HS-27A (cell line): Measurements from ENCODE around the gene GOLGA6A.
"Not testable (repeated sequence)": the region's sequence is repeated elsewhere in the genome, so short reads cannot be mapped to it uniquely, and the experiment has no call there.

ENCODE experiments used
- DNase-seq: peaks from one replicate; pipeline ENCODE4 v3.0.0-alpha.2; 2012; ENCODE audit warnings: low read depth, missing footprints

The GOLGA6A gene

DNA sequence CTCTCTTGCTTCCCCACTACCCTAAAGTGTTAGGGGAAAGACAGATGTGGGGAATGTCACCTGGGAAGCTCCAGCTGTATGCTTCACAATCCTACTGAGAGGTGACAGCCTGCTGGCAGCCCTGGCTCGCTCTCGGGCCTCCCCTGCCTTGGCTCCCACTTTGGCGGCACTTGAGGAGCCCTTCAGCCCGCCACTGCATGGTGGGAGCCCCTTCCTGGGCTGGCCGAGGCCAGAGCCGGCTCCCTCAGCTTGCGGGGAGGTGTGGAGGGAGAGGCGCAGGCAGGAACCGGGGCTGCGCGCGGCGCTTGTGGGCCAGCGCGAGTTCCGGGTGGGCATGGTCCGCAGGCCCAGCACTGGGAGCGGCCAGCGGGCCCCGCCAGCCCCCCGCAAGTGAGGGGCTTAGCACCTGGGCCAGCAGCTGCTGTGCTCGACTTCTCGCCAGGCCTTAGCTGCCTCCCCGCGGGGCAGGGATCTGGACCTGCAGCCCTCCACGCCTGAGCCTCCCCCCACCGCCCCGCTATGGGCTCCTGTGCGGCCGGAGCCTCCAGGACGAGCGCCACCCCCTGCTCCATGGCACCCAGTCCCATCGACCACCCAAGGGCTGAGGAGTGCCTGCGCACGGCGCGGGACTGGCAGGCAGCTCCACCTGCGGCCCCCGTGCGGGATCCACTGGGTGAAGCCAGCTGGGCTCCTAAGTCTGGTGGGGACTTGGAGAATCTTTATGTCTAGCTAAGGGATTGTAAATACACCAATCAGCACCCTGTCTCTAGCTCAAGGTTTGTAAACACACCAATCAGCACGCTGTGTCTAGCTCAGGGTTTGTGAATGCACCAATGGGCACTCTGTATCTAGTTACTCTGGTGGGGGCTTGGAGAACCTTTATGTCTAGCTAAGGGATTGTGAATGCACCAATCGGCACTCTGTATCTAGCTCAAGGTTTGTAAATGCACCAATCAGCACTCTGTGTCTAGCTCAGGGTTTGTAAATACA, 29.8 kb downstream of the GOLGA6A start:
- not testable (repeated sequence) for DNase-seq

DNA sequence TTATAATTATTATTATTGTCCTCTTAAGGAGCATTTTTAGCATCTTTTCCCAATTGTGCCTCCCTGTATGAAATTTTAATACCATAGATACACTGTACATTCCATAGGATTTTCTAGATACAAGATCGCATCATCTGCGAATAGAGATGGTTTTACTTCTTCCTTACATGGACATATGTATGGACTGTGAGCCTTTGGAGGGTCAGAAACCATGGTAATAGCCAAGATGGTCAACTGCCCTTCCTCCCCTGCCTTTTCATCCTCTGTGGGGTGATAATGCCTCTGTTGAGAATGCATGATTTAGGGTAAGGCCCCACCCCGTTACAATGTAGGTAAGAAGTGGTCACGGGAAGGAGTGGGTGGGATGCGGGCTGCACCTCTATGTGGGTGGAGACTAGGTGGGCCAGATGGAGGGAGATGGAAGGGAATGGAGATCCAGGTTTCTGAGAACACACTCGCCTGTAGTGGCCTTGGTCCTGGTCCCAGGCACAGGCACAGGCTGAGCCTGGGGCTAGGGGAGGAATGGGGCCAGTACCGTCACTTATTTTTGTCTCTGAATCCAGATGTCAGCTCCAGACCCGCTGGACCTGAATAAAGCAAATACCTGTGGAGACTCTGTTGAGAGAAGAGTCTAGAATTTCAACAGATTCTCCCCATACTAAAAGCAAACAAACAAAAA, 31.7 kb downstream of the GOLGA6A start:
- DNase-seq = no peak

DNA sequence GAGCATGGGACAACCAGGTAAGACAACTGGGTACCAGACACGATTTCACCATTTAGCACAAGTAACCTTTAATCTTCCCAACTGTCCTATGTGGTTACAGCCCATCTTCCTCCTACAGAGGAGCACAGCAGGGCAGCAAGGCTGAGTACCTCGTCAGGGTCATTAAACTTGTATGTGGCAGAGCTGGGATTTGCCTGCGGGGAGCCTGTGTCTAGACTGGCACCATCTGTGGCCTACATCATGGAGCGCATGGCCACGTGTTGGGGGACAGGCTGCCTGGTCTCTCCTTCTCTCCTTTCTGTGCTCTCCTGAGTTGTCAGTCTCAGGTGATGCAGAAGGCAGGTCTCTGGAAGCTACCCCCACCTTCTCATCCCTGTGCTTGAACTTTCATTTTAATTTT, 32.2 kb downstream of the GOLGA6A start:
- no peak for DNase-seq

DNA sequence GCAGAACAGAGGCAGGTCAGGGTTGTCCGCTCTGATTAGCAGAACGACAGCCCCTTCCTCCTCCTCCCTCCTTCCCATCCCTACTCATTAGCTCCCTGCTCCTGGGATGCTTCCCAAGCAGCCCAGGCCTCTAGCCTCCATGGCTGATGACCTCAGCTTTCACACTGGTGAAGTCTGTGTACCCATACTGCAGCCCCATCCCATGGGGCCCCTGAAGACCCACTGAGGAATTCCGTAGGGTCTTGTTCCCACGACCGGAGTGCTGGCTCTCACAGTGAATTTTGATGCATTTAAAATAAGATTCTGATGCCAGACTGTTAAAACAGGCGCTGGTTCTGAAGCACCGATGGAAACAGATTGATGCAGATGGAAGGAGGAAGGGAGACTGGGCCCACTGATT, 36.1 kb downstream of the GOLGA6A start:
- no peak for DNase-seq

DNA sequence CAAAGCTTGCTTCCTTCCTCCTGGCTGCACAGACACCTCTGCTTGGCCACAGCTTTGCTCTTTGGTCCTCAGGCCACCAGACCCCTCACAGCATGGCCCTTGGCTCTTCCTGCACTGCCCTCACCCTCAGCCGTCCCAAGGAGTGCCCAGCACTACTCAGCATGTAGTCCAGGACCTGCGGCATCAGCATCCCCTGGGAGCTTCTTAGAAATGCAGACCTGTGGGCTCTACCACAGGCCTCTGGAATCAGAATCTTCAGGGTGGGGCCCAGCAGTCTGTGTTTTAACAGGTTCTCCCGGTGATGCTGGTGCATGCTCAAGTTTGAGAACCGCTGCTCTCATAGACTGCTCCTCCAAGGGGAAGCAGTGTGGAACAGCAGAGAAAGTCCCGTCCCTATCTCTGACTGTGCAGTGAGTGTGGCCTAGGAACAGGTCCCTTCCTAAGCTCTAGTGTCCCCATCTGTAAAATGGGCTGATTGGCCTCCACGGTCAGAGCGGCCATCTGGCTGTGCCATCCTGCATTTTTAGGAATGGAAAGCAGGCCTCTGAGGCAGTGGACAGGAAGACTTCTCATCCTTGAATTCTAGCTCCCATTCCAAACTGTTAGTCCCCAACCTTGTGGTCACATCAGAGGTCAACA, 36.6 kb downstream of the GOLGA6A start:
- no peak for DNase-seq

DNA sequence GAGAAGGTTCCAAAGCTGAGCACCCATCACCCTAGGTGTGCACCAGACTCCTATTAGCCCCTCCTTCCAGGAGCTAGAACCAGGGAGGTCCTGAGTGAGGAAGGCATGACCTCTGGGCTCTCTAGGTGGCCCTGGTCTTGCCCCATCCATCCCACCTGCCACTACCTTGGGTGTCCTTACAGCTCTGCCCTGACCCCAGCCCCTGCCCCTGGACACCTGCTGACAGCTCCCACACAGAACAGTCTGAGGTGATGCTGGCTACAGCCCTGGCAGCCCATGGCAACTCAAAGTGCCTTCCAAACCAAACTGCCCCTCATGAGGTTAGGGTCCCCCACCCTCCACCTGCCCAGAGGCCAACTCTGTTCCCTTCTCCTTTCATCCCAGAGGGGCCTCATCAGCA, 37.2 kb downstream of the GOLGA6A start:
- DNase-seq = no peak

DNA sequence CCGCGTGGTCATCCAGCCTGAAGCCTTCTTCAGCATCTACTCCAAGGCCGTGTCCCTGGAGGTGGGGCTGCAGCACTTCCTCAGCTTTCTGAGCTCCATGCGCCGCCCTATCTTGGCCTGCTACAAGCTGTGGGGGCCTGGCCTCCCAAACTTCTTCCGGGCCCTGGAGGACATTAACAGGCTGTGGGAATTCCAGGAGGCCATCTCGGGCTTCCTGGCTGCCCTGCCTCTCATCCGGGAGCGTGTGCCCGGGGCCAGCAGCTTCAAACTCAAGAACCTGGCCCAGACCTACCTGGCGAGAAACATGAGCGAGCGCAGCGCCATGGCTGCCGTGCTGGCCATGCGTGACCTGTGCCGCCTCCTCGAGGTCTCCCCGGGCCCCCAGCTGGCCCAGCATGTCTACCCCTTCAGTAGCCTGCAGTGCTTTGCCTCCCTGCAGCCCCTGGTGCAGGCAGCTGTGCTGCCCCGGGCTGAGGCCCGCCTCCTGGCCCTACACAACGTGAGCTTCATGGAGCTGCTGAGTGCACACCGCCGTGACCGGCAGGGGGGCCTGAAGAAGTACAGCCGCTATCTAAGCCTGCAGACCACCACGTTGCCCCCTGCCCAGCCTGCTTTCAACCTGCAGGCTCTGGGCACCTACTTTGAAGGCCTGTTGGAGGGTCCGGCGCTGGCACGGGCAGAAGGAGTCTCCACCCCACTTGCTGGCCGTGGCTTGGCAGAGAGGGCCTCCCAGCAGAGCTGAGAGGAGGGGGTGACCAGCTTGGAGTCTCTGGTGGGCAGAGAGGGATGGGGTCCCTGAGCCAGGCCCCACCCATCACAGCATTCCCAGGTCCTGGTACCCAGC, 37.9 kb downstream of the GOLGA6A start:
- no peak for DNase-seq

DNA sequence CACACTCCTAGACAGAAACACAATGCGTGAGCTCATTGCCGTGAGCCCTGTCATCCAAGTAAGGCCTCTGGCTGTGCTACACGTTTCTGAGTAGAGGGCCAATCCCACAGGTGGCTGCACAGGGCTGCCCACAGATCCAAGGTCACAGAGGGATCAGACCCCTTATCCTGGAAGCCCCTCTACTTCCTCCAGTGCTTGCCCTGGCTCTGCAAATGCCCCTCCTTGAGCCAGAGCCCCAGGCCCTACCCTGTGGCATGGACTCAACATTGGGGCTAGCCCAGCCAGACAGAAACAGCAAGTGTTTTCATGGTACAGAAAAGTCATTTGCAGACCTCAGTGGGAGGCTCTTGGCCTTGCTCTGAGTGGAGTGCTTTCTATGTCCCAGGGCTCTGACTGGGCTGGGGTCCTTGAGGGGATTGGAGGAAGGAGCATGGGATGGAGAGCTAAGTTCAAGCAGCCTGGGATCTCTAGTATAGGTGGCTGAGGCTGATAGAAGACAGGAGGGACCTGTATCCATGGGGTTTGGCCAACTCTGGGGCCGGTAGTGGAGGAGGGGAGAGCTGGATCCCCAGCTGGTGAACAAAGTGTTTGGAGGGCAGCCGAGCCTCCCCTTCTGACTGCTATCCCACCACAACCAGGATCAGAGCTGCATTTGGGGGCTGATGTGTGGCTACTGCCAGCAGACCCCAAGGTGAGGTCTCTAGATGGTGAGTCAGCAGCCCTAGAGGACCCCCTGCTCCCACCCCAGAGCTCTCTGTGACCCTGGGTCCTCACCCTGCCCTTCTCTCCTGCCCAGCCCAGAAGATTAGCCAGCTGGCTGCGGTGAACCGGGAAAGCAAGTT, 38.7 kb downstream of the GOLGA6A start:
- DNase-seq = no peak

DNA sequence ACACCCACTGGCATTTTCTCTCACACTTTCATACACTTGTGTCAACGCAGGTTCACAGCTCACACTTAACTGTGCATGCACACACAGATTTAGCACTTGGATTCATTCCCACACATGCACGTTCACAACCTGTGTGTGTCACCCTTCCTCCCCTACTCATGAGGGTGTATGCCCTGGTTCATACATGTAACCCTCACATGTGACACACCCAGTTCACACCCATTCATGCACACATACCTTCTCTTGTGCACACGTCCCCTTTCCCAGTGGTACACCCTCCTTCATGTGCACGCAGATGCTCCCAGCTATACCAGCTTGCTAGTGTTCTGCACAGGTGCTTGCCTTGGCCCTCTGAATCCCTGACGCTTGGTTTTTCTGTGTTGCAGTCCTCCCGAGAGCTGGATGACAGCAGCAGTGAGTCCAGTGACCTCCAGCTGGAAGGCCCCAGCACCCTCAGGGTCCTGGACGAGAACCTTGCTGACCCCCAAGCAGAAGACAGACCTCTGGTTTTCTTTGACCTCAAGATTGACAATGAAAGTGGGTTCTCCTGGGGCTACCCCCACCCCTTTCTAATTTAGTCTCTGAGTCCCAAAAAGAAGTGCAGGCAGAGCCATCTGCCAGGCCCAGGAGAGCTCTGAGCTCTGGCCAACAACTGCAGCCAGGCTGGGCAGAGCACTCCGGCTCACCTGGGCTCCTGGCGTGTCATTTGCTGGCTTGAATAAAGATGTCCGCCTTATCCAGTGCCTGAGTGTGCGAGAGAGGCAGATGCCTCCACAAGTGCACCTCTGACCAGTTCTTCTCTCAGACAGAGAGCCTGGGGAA, 39.5 kb downstream of the GOLGA6A start:
- no peak for DNase-seq

DNA sequence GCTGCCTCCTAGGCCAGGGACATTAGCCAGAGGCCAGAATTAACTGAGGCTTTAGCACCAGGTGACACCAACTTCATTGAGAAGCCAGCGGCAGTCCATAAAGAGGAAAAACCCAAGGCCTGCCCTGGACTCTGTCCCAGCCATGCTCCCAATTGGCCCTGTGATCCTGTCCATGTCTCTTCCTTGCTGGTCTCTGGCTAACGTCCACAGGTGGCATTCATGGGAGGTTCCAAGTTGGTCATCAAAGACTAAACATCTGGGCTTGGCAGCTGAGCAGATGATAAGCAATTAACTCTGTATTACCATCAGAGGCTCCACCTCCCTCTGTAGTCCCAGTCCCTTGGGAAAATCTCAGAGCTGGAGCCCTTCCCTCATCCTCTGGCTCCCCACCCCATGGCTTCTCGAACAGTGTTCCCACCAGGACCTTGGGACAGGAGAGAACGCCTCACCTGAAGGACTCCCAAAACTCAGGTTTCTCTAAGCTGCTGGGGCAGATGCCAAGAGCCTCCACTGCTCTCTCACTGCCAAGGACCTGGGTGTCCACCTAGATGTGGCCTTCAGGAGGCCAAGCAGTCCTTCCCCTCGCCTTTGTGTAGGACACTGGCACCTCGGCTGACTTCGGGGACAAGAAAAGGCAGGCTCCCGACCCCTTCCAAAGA, 40.4 kb downstream of the GOLGA6A start:
- no peak for DNase-seq

DNA sequence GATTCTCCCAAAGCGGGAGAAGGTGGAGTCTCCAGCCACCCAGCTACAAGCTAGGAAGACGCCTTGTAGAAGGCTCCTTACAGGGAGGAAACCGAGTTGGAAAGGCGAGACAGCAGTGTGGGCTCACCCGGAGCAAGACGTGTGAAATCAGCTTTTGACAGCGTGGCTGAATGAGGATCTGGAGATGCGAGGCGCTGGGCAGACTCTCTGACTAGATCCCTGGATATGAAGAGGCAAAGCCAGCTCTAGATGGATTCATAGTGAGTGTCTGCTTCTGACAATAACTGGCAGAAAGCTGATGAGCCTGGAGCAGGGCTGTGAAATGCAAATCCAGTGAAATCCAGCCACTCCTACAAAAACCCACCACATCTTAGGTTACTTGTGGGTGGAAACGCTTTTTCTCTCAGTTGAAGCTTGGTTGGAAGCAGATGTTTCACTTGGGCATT, 41.0 kb downstream of the GOLGA6A start:
- no peak for DNase-seq

DNA sequence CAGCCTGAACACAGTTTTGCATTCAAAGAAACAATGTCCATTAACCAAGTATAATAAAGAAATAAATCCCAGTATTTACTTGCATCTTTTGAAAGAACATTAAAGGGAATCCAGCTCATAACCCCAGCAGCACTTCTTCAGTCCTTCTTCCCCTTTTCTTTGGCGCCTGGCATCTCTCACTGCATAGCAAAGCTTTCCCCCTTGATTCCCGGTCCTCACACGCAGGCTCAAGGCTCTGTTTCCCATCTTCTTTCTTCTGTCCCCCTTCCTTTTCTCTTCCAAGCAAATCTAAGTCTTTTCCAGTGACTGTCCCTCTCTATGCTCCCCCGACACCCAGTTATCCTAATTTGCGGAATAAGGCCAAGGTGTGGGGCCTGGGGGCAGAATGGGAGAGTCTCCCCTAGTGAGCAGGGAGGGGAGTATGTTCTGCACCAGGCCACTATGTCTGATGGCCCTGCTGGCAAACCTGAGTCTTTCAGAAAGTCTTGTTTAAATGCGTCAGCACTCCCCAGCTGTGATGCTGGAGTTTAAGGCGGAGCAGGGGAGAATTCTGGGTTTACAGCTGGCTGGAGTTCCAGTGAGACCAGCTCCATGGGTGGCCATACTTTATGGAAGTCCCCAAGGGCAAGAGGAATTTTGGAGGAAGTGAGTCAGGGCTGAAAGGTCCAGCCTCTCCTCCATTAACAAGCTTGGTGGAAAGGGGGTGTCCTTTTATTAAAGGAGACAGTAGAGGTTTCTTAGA, 42.1 kb downstream of the GOLGA6A start:
- peak; percentile 92 for DNase-seq

DNA sequence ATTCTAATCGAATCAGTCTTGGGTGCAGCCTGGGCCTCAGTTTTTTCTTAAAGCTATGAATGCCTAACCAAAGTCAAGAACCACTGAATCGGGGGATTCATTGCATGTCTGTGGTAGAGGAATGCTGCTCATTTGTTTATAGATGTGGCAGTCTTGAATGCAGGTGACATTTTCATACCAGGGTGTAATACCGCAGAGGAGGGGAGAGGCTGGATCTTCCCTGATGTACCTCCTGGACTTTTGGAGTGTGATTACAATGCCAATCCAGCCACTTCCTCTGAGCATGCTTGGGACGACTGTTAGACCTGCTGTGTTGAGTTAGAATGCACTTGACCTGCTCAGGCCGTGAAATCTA, 42.7 kb downstream of the GOLGA6A start:
- DNase-seq = no peak

DNA sequence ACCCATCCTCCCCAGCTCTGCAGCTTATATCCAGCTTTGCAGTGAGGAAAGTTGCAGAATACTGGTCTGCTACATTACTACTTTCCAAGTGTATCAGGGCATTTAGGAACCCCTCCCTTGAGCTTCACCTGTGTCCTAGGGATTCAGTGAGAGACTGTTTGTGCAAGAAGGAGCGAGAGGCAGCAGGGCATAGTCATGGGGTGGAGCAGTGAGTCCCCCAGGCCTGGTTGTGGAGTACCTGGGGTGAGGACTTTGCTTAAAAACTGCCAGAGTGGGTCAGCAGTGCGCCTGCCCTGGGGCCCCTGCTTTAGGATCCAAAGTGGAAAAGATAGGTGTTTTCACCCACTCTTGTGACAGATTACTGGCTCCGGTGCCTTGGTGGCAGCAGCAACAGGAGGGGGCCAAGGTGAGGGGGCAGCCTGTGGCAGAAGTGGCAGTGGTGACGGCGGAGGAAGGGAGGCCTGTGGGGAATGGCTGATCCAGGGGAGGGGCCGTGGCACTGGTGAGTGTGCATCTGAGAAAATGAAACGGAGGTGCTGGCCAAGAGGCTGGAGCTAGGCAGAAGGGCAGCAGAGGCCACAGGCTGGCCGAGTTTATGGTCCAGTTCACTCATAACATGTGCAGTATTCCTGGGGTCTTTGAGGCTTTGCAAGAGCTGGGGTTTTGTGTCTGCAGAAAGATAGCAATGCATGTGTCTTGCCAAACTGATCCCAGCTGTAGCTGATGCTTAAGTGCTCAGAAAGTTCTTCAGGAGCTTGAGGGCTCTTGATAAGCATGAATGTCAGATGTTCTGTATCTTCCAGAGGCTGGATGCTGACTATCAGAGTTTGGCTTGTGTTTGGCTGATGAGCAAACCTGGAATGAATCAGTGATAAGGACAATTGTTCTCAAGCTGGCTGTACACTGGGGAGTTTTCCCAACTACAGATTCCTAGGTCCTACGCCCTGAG, 43.4 kb downstream of the GOLGA6A start:
- DNase-seq = no peak

DNA sequence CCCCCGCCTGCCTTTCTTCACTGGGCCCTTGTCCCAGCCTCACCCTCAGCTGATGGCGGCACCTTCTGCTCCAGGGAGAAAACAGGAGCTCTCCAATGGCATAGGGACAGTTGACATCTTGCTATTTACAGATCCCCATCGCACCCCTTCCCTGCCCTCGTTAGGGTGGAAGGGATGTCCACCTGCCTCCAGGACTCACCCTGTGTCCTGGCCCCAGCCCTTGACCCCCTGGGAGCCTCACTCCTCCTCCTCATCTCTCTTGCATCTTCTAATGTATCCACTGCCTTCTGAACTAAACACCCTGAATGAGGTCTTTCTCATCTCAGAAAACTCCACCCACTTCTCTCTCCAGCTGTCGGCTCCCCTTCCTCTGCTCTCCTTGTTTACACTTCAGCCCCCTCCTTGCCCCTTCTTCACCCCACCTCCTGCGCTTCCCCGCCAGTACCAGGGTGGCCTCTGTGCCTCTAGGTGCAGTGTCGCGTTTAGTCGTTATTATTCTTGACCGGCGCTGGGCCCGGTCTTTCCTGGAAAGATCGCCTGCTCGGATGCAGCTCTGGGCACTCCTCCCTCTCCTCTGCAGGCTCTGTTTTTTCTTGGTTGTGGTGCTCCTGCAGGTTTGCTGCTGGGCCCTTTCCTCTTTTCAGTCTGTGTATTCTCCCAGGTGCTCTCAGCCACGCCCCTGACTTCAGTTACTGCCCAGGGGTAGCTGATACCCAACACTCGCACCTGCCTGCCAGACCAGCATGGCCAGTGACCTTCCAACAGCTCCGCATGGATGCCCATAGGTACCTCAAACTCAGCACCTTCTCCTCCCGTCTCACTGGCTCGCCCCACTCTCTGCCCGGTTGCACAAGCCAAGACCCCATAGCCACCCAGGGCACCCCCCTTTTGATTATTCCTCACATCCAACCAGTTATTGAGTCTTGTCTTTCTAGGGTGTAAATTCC, 44.9 kb downstream of the GOLGA6A start:
- no peak for DNase-seq
